ENCODE measurements around the gene ABLIM2. TPM values are rescaled to one million over a fixed set of nuclear protein-coding genes. Genes with fewer than 3 reads are reported as not detected.

ABLIM2 gene
- total and polyA plus RNA-seq, 2 of the 13 experiments (the other 11 are each of a cell fraction or from before 2014, with no cell fraction given), result 0.20 to 0.37 TPM

GRCh38 chr4:8047837-8048678 lies 110.6 kb downstream of the ABLIM2 start:
- in situ Hi-C loops (cut with HindIII; ENCODE audit: extremely low pct_ligation_motif_present, low pct_unique_long_range_greater_than_20kb) (no loop called here), intact Hi-C loops (cut with micrococcal nuclease; ENCODE audit: unreplicated experiment) (no loop called here)
- Histone ChIP-seq H3K36me3 (replicated peaks in 1 of 2; ENCODE audit: control insufficient read depth in 1 of 2, insufficient read depth in 2 of 2, low read length in 2 of 2) (no peaks in the 10 kb centered on the region), H3K27ac (ENCODE audit: extremely low read length, insufficient read depth, low read length) (no peak overlapping the region), H2AFZ (ENCODE audit: low read length) (no peak overlapping the region), H3K9me3 (ENCODE audit: low read length) (no peaks in the 10 kb centered on the region), H3K79me2 (ENCODE audit: insufficient read depth, low read length) (no peaks in the 10 kb centered on the region), H3K9ac (ENCODE audit: insufficient read depth, low read depth, low read length) (no peak overlapping the region), H3K4me3 (replicated peaks in 1 of 3; ENCODE audit: insufficient read depth in 1 of 3, low read depth in 2 of 3, low read length in 3 of 3) (no peak overlapping the region), H3K4me1 (ENCODE audit: insufficient read depth, low read length) (peaks cover 79% of the 10 kb centered on the region), H3K4me2 (ENCODE audit: low read depth, low read length) (peak overlapping the region; percentile 50), H3K27me3 (ENCODE audit: control insufficient read depth in 1 of 2, insufficient read depth in 2 of 2, low read length in 2 of 2) (peaks cover 6 to 33% of the 10 kb centered on the region in 2 experiments; a peak in 3 of 5 replicates), H4K20me1 (ENCODE audit: insufficient read depth, low read length) (no peaks in the 10 kb centered on the region)
- TF ChIP-seq ZMYM3 (CRISPR knock-in tag; IDR thresholded peaks at IDR 0.05) (0 out of 2 replicates have a peak, but pooled peaks have one; percentile 39), ATF2 (CRISPR knock-in tag; IDR thresholded peaks at IDR 0.05) (no peak), ZNF768 (CRISPR knock-in tag; IDR thresholded peaks at IDR 0.05) (peak; percentile 99)
- FAIRE-seq (no peak), DNase-seq (ENCODE audit: low spot score) (no peak), ATAC-seq (0 out of 3 replicates have a peak, but pooled peaks have one; percentile 3)
- CTCF ChIA-PET (ENCODE audit: low intra/inter-chr PET ratio, low total read pairs), result no interaction called here
- POLR2A ChIA-PET, result no interaction called here
- no TSS peak for BruUV-seq (replicated peaks)
- WGBS (ENCODE audit: low lambda C conversion rate), result 55% methylated on average over 18 of the region's 21 CpGs

- ATAC-seq (no peak), DNase-seq (ENCODE audit: low spot score) (no peak), FAIRE-seq (no peak)
- Histone ChIP-seq H4K20me1 (ENCODE audit: insufficient read depth, low read length) (no peaks in the 10 kb centered on the region), H3K4me3 (replicated peaks in 1 of 3; ENCODE audit: insufficient read depth in 1 of 3, low read depth in 2 of 3, low read length in 3 of 3) (no peak overlapping the region), H3K36me3 (replicated peaks in 1 of 2; ENCODE audit: control insufficient read depth in 1 of 2, insufficient read depth in 2 of 2, low read length in 2 of 2) (no peaks in the 10 kb centered on the region), H3K27me3 (ENCODE audit: control insufficient read depth in 1 of 2, insufficient read depth in 2 of 2, low read length in 2 of 2) (peaks cover 6 to 36% of the 10 kb centered on the region in 2 experiments; a peak in 3 of 5 replicates), H2AFZ (ENCODE audit: low read length) (no peak overlapping the region), H3K9me3 (ENCODE audit: low read length) (no peaks in the 10 kb centered on the region), H3K4me2 (ENCODE audit: low read depth, low read length) (no peak overlapping the region), H3K4me1 (ENCODE audit: insufficient read depth, low read length) (peaks cover 71% of the 10 kb centered on the region), H3K9ac (ENCODE audit: insufficient read depth, low read depth, low read length) (no peak overlapping the region), H3K79me2 (ENCODE audit: insufficient read depth, low read length) (no peaks in the 10 kb centered on the region), H3K27ac (ENCODE audit: extremely low read length, insufficient read depth, low read length) (no peak overlapping the region)
- in situ Hi-C loops (cut with HindIII; ENCODE audit: extremely low pct_ligation_motif_present, low pct_unique_long_range_greater_than_20kb), result no loop called here
- BruUV-seq (replicated peaks), result no TSS peak
- ChIA-PET CTCF (ENCODE audit: low intra/inter-chr PET ratio, low total read pairs) (no interaction called here), POLR2A (no interaction called here)
- no peak for TF ChIP-seq ZNF660 (CRISPR knock-in tag; IDR thresholded peaks at IDR 0.05; ENCODE audit: borderline replicate concordance, low read depth)
- TF ChIP-seq RXRB (CRISPR knock-in tag; IDR thresholded peaks at IDR 0.05; ENCODE audit: borderline replicate concordance), result no peak
- no peak for TF ChIP-seq TOPORS (CRISPR knock-in tag; IDR thresholded peaks at IDR 0.05)
- no peak for TF ChIP-seq ZNF205 (CRISPR knock-in tag; IDR thresholded peaks at IDR 0.05)
- no peak for TF ChIP-seq ZNF788 (CRISPR knock-in tag; IDR thresholded peaks at IDR 0.05; ENCODE audit: borderline replicate concordance)
- no peak for TF ChIP-seq ZNF501 (CRISPR knock-in tag; IDR thresholded peaks at IDR 0.05)
- TF ChIP-seq KDM5A (IDR thresholded peaks at IDR 0.05; ENCODE audit: borderline replicate concordance, low read length), result no peak
- no peak for TF ChIP-seq ZNF570 (CRISPR knock-in tag; IDR thresholded peaks at IDR 0.05; ENCODE audit: borderline replicate concordance)
- TF ChIP-seq TGIF2 (CRISPR knock-in tag; IDR thresholded peaks at IDR 0.05), result no peak
- intact Hi-C loops (cut with micrococcal nuclease; ENCODE audit: unreplicated experiment), result no loop called here
- WGBS (ENCODE audit: low lambda C conversion rate), result 75% methylated on average over 9 of the region's 20 CpGs
These were observed 111.6 kb downstream of the ABLIM2 start for GRCh38 chr4:8046925-8047541.

Measured in HepG2 (cell line).